Ascending aorta (tissue), 2 donors: ENCODE data around the gene HPD. TPM values are rescaled to one million over a fixed set of nuclear protein-coding genes. Genes with fewer than 3 reads are reported as not detected.

Experiments used
- DNase-seq, 2 donors: peaks; one replicate each; pipeline ENCODE4 v3.0.0-alpha.2; 2019; ENCODE audit warnings: low spot score in 2 of 2
- H3K27ac ChIP-seq, 2 donors: fragments of 200-600 bp; sonication (generic); one replicate each; pipeline ENCODE4 v1.5.1; 2016 to 2017; ENCODE audit warnings: mild to moderate bottlenecking in 1 of 2
- H3K27me3 ChIP-seq: fragments of 200-600 bp; sonication (generic); one replicate; pipeline ENCODE4 v1.5.1; 2017
- H3K36me3 ChIP-seq, 2 donors: fragments of 200-600 bp; sonication (generic); one replicate each; pipeline ENCODE4 v1.5.1; 2016
- H3K4me1 ChIP-seq, 2 donors: fragments of 200-600 bp; sonication (generic); one replicate each; pipeline ENCODE4 v1.5.1; 2016 to 2017; ENCODE audit warnings: mild to moderate bottlenecking in 1 of 2
- H3K4me3 ChIP-seq, 2 donors: fragments of 200-600 bp; sonication (generic); one replicate each; pipeline ENCODE4 v1.5.1; 2016 to 2017; ENCODE audit warnings: mild to moderate bottlenecking in 1 of 2
- H3K9me3 ChIP-seq, 2 donors: fragments of 200-600 bp; sonication (generic); one replicate each; pipeline ENCODE4 v1.5.1; 2016
- CTCF ChIP-seq, 3 experiments: fragments of 200-600 bp in 2 of 3; fragments of 450-650 bp in 1 of 3; sonication (generic) in 2 of 3; IDR thresholded peaks; one replicate each; pipeline ENCODE4 v1.5.1; 2016 to 2019; ENCODE audit warnings: antibody characterized with exemption in 3 of 3, mild to moderate bottlenecking in 1 of 3, moderate library complexity in 1 of 3
- intact Hi-C: fragments of 100-400 bp; cut with DNase I; formaldehyde crosslinking; loops from one replicate; pipeline ENCODE4 v1.15.1; 2023
- total RNA-seq: library from RNA; depleted of rRNA; stranded (reverse); fragments of >200 nt; gene quantifications from one replicate; pipeline ENCODE4 v1.1.0, GENCODE V29; 2016

HPD gene
- total RNA-seq, 1 donor from 2014 or later, result 0.96 TPM

- DNase-seq, result no peak
- intact Hi-C loops, result loop anchor here (5.0 to 10.0 kb wide), 2 partner anchors 261 to 426 kb away; partner anchors contain the start of gene DIABLO
- Histone ChIP-seq H3K27me3 (no peaks in the 10 kb centered on the region), H3K9me3 (no peaks in the 10 kb centered on the region), H3K27ac (peak overlapping the region; percentile 100), H3K4me1 (peaks cover 23 to 40% of the 10 kb centered on the region in 2 donors), H3K36me3 (peaks cover 5 to 7% of the 10 kb centered on the region in 2 donors), H3K4me3 (peak overlapping the region; percentile 94 to 98)
- TF ChIP-seq CTCF (IDR thresholded peaks at IDR 0.05), result no peak
These were observed 59.9 kb downstream of the HPD start for GRCh38 chr12:121798787-121799155.

GRCh38 chr12:121797937-121798786 is 60.5 kb downstream of the HPD start:
- TF ChIP-seq CTCF (IDR thresholded peaks at IDR 0.05), result no peak
- intact Hi-C loops, result loop anchor here (5.0 to 10.0 kb wide), 2 partner anchors 261 to 427 kb away; partner anchors contain the start of gene DIABLO
- Histone ChIP-seq H3K9me3 (no peaks in the 10 kb centered on the region), H3K4me1 (peaks cover 29 to 42% of the 10 kb centered on the region in 2 donors), H3K27me3 (no peaks in the 10 kb centered on the region), H3K27ac (peak overlapping the region; percentile 100), H3K36me3 (peaks cover 5 to 7% of the 10 kb centered on the region in 2 donors), H3K4me3 (peak overlapping the region; percentile 94 to 98)
- DNase-seq, result no peak

- intact Hi-C loops, result loop anchor here (5.0 to 10.0 kb wide), 2 partner anchors 260 to 428 kb away; partner anchors contain the start of gene DIABLO
- peaks cover 30 to 42% of the 10 kb centered on the region in 2 donors for H3K4me1 ChIP-seq
These were observed 61.6 kb downstream of the HPD start for GRCh38 chr12:121796855-121797751.

GRCh38 chr12:121795034-121795968 is 63.4 kb downstream of the HPD start:
- Histone ChIP-seq H3K4me1 (peaks cover 30 to 42% of the 10 kb centered on the region in 2 donors), H3K27me3 (no peaks in the 10 kb centered on the region), H3K36me3 (peaks cover 5 to 7% of the 10 kb centered on the region in 2 donors), H3K27ac (peak overlapping the region; percentile 100), H3K9me3 (no peaks in the 10 kb centered on the region), H3K4me3 (peak overlapping the region in 1 of 2 donors; percentile 67)
- peak; percentile 96 to 97 (median 97) for TF ChIP-seq CTCF (IDR thresholded peaks at IDR 0.05)
- DNase-seq, result peak in 1 of 2 donors; percentile 95
- intact Hi-C loops, result loop anchor here (1.0 to 10.0 kb wide), 5 partner anchors 9 to 430 kb away; partner anchors contain the start of genes DIABLO, HPD and SETD1B

More at GRCh38 chr12:121796855-121797751, 61.6 kb downstream of the HPD start:
- no peaks in the 10 kb centered on the region for H3K27me3 ChIP-seq
- H3K9me3 ChIP-seq, result no peaks in the 10 kb centered on the region
- peaks cover 5 to 7% of the 10 kb centered on the region in 2 donors for H3K36me3 ChIP-seq
- DNase-seq, result peak; percentile 89 to 99
- H3K4me3 ChIP-seq, result peak overlapping the region; percentile 41 to 94
- H3K27ac ChIP-seq, result peak overlapping the region; percentile 100
- TF ChIP-seq CTCF (IDR thresholded peaks at IDR 0.05), result peak; percentile 29 to 43 (median 30)
